AG08396 (cell line): ENCODE results near the gene CPSF3.
"Not testable (repeated sequence)": the region's sequence is repeated elsewhere in the genome, so short reads cannot be mapped to it uniquely, and the experiment has no call there.

Experiments used
- DNase-seq: peaks from one replicate; pipeline ENCODE4 v3.0.0; 2012; ENCODE audit warnings: low spot score, mixed read lengths

CPSF3 gene

DNA sequence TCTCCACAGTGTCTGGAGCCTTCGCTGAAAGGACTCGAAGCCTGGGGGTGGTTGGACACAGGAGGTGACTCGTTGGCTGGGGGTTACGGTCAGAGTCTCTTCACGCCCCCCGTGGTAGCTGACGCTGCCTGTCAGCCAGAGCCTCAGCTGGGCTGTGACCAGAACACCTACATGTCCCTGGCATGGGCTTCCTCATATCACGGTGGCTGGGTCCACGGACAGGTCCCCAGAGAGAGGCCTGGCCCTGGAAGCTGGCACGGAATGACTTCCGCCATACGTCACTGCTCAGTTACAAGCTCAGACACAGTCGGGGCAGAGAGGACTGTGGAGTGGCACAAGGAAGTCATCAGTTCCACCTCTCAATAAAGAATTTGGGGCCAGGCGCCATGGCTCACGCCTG lies 28.6 kb upstream of the CPSF3 start:
- no peak for DNase-seq

DNA sequence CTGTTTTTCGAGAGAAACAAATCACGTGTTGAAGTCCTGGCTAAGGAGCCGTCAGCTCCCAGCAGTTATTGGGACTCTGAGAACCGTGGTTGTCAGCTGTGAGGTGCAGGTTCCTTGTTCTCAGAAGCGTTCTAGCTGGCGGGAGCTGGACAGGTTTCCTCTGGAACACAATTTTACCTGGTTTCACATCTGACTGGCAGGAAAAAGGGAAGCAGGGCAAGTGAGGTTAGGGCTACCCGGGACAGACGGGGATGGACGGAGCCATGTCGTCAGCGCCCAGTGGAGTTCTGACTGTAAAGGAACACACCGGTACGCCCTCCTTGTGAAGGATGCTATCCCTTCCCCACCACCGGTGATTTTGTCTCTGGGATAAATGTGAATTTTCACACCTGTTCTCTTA lies 26.3 kb upstream of the CPSF3 start:
- no peak for DNase-seq

DNA sequence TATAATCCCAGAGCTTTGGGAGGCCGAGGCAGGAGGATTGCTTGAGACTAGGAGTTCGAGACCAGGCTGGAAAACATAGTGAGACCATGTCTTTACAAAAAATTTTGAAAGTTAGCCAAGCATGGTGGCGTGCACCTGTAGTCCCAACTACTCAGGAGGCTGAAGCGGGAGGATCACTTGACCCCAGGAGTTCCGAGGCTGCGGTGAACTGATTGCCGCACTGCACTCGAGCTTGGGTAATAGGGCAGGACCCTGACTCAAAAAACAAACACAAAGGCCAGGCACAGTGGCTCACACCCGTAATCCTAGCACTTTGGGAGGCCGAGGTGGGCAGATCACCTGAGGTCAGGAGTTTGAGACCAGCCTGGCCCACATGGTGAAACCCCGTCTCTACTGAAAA lies 25.2 kb upstream of the CPSF3 start:
- not testable (repeated sequence) for DNase-seq

DNA sequence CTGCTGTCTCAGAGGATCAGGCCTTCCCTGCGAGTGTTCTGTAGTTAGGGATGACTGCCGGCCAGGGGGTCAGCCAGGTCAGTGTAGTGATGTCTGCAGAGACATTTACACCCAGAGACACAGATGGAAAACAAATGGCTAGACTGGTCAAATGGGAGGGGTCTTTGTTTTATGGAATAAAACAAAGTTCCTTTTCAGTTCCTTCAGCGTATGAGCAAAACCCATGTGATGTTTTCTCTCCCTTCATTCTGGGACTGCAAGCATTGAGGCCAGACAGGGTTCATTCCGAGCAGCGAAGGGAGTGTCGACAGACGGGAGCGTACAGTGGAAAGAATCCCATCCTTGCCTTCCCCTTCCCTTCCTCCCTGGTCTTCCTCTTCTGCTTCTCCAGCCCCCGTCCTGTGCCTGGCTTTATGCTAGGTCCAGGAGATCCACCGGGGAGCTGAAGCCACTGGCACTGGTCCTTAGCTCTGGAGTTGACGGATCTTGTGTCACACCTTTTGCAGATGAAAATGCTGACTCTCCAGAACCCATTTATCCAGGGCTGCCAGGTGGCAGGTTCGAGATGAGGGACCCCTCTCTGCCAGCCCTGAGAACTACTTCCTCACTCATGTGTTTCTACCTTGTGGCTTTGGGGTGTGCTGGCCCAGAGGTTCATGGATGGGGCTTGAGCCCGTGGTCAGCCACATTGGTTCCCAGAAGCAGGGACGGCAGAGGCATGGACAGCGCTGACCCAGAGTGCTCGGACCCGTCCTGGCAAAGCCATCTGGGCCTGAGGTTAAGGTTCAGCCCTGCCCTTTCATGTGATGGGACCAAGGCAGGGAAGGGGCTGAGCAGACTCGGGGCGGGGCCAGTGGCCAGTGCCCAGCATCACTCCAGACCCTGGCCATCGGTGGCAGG lies 24.3 kb upstream of the CPSF3 start:
- no peak for DNase-seq

DNA sequence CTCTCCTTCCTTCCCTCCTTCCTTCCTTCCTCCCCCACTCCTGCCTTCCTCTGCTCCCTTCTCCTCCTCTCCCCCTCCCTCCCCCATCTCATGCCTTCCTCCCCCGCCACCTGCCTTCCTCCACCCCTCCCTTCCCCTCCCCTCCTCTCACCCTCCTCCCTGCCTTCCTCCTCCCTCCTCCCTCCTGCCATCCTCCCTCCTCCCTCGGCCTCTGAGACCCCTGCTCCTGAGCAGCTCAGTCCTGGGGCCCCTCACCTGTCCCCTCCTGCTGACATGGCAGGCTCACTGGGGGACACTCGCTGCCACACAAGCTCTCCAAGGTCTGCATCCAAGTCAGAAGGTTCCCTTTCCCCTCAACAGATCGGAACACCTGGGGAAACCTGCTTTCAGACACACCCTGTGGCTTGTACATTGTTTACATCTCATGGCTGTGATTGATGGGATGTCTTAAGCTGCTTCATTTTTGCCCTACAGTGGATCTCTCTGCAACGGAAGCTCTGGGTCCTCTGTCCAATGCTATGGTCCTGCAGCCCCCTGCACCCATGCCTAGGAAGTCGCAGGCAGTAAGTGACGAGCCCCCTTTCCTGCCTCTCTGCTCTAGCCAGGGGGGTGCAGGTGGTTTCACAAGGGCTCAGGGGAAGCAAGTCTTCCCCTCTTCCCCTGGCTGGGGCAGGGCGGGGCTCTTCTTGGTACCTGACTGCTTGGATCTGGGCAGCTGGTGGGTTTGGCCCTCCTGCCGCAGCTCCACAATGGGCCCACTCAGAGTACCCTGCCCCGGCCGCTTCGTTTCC lies 23.0 kb upstream of the CPSF3 start:
- DNase-seq = no peak

DNA sequence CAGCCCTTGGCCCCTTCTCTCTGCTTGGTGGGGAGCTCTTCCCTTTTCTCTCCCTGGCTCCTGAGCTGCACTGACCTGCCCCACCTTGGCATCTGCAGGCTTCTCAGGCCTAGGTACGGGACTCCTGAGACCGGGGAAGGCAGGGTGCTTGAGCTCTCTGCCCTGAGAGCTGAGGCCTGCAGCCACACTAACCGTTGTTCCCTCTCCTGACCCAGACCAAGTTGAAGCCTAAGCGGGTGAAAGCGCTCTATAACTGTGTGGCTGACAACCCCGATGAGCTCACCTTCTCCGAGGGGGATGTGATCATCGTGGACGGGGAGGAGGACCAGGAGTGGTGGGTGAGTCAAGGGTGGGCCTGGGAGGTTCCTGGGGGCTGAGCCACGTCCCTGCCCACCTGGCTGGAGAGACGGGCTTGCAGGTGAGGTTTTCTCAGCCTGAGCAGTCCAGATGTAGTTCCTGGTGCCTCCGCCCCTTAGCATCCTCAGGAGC lies 22.4 kb upstream of the CPSF3 start:
- DNase-seq = no peak

DNA sequence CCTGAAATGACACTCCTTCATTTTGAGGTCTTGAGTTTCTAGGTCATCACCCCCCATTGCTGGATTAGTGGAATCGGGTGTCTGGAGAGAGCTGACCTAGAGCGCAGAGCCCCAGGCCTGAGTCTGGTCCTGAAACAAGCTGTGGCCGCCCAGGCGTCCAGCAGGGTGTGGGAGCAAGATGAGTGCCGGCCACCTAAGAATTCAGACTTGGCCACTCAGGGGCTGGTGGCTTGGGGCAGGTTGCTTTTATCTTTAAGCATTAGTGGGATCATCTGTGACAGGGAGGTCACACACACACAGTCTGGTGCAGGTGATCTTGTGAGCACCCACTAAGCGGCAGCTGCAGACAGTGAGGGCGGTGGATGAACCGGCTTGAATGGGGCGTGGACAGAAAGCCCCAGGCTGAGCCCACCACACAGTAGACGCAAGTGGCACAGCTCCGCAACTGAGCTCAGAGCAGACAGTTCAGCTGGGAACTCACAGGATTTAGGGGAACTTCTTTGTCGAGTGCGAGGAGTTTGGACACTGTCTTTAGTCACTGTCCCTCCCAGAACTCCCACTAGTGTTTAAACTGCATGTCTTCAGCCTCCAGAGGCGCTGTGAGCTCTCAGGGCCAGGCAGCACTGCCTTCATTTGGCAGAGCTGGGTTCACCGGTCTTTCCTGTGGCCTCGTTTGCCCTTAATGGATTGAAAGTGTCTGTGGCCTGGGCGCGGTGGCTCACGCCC lies 21.6 kb upstream of the CPSF3 start:
- no peak for DNase-seq

DNA sequence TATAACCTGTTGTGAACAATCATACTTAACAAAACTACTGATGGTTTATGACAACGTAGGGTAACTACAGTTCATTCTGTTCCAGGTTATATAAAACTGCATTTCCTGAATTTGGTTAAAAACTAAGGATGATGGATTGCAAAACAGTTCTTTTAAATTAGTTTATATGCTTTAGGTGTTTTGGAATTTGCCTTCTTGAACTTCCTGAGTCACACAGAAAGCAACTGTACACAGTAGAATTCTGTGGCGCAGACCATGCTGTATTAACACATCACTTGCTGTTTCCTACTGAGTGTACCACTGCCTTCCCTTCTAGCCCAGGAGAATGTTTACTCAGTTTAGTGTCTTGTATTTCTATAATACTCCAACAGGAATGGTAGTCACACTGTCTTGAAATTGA lies 19.5 kb upstream of the CPSF3 start:
- DNase-seq = peak; percentile 47

DNA sequence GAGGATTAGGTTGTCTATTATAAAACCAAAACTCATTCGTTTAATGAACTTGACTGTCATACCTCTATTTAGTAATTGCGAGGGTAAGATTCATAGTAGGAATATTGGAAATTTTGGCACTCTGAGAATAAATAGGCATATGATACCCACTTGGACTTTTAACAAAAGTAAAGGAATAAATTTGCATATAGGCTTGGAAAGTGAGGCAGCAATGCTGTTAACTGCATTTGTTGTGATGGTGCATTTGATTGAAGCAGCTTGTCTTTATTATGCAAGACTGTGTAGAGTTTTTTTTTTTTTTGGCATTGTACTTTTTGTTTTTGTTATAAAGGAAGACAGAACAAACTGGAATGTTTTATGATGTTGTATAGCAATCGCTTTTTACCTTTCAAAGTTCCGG lies 19.0 kb upstream of the CPSF3 start:
- DNase-seq = no peak

DNA sequence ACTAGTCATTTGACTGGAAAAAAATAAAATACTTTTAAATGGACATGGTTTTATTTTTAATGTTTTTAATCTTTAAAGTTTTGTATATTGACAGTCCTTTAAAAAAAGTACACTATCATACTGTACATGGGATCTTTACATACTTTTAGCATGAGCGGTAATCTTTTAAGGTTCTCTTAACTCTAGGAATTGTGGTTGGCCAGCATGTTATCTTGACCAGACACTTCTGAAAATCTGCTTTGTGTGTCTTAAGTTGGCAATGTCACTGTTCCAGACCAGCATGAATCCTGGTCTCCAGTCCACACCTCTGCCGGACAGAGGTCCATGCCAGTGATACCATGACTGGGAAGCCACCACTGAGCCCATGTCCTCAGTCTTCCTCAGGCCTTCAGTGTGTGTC lies 17.8 kb upstream of the CPSF3 start:
- no peak for DNase-seq

DNA sequence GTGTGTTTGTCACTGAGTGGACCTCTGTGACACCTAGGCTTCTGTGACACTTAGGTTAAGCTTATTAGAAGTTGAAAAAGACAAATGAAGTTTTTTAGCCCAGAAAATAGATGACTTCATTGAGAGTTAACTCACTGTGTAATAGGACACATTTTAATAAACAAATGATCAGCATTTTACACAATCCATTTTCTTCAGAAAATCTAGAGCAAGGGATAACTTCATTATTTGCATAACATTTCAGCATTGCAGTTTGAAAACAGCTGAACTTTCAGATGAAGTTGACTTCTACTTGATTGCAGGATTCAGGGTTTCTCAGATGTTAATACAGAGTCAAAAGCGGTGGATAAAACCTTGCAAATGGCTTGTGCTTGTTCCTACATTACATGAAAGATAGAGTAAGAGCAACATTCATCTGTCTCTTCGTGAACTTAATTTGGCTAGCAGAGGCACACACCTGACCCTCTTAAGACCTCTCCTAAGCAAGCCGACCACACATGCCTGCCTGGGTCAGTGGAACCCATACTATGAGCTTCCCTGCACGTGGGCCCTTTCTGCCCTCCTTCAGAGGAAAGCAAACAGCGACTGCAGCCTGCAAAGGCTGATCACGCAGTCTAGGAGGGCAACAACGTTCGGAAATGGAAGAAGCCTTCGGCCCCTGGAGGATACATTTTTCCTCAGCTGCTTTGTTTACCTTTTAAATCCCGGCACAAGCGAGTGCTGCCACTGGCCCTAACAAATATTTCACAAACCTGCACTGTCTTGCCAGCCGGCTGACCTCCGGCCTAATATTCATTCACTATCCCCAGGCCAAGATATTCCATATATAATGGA lies 16.7 kb upstream of the CPSF3 start:
- no peak for DNase-seq

DNA sequence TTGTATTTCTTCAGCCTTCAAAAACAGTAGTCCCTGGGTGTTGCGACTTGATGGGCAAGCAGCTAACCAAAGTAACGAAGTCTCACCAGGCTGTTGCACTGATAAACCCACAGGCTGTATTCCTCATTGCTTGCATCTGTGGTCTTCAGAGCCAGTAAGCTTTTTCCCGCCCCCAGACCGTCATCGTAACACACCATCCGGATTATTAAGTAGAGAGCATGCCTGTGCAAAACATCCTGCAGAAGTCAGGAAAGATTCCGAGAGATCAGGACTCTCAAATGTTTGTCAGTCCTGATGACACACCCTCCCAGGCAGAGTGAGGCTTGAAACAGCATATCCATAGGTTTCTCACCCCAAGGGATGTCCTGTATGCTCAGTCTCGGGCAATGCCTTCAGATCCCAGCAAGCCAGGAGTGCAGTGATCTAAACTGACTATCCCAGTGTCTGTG lies 16.1 kb upstream of the CPSF3 start:
- no peak for DNase-seq

DNA sequence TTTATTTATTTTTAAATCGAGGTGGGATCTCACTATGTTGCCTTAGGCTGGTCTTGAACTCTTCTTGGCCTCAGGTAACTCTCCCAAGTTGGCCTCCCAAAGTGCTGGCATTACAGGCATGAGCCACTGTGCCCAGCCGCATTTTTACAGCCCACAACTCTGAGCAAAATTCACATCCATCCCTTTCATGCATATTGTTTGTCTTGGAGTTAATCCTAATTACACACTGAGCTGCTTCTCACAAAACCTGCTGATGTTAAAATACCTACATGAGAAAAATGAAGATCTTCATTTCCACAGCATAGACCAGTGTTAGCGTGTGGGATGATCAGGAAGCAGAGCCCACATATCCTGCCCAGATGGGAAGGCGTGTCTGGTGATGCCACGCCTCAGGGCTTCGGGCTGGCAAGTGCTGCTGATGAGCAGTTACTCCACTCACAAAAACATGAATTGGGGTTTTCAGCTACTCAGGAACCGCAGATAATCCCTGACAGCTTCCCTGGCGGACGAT lies 14.8 kb upstream of the CPSF3 start:
- no peak for DNase-seq

DNA sequence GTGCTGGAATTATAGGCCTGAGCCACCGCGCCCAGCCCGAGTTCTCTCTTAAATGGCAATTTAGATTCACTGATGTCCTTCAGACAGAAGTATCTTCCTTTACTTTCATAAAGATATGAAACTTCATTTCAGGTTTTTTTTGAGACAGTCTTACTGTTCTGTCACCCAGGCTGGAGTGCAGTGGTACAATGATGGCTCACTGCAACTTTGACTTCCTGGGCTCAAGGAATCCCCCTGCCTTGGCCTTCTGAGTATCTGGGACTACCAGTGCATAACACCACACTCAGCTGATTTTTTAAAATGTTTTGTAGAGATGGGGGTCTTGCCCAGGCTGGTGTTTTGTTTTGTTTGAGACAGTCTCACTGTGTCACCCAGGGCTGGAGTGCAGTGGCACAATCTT lies 13.3 kb upstream of the CPSF3 start:
- DNase-seq = no peak

DNA sequence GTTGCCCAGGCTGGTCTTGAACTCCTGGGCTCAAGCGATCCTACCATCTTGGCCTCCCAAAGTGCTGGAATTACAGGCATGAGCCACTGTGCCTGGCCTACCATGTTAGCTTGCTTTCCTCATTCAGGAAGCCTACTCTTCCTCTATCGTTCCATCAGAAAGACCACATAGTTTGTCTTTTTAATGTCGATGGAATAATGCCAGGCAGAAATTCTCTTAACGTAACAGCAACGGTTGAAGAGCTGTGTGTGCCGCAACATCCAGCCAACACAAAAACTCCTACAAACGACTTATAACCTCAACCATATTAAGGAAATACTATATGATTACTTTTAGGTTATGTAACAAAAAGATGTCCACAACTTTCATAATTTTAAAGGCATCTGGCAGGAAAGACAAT lies 10.7 kb upstream of the CPSF3 start:
- DNase-seq = no peak

DNA sequence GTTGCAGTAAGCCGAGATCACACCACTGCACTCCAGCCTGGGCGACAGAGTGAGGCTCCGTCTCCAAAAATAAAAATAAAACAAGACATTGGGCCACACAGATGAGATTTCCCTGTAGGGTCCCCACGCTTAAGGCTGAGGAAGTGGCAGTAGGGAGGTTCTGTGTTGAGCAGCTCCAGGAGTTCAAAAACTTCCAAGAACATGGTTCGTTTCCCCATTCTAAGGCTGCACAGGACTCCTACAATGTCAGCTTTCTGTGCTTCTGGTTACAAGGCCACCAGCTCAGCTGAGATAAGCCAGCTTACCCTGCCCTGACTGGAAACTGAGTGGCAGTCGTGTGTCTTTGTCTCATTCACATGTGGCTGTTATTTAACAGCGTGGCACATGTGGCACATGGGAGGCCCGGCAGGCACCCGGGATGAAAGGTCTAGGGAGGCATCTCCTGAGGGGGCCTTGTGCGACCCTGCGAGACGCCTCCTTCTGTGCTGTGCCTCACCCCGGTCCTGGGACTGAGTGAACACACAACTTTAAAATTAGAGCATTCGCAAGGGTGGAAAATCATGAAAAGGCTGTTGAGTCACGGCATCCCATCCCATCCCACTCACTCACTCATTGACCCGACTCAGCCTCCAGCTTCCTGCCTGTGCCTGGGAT lies 7.8 kb upstream of the CPSF3 start:
- DNase-seq = no peak

DNA sequence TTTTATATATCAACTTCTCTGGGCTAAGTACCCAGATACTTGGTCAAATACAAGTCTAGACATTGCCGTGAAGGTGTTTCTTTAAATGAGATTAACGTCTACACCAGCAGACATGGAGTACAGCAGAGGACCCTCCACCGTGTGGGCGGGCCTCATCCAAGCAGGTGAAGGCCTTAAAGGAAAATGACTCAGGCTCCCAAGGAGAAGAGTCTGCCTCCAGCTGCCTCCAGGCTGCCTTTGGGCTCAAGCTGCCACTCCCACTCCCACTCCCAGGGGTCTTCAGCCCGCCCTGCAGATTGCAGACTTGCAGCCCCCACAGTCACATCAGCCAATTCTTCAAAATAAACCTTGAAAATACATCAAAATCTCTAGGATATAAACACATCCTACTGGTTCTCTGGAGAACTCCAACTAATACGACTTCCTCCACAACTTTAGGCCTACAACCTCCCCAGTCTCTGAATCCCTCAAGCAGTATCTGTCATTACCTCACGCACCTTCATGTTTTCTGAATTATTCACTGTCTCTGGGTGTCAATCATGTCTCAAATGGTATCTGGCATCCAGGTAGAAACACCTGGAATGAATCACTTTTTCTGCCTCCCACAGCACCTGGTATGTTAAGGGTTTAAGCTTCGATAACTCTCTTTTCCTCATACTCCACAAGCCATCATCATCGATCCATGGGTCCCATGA lies 7.0 kb upstream of the CPSF3 start:
- DNase-seq = no peak

DNA sequence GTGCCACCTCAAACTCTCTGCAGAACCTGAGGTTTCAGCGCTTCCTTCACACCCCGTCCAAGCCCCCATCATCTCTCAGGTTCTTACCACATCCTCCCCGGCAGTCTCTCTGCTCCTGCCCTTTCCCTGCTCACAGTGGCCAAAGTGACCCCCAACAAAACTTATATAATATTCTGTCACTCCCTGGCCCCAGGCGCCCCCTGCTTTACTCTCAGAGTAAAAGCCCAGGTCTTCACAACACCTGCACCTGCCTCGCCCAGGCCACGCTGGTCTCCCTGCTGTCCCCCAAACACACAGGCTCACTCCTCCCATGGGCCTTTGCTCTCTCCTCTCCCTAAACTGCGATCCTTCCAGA lies 6.5 kb upstream of the CPSF3 start:
- DNase-seq = no peak

DNA sequence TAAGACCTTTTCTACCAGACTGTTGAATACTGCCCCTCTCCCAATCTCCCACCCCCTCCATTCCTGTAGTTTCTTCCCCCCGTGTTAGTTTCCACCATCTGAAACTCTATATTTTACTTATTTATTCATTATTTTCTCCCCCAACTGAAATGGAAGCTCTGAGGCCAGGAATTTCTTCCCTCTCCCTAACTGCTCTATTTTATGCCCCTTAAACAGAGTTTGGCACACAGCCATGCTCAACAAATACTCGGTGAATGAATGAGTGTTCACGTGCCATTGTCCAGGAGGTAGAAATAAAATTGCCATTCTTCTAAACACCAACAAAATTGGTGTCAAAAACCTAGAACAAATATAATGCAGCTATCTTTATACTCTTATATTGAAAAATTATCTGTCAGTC lies 5.7 kb upstream of the CPSF3 start:
- DNase-seq = no peak

DNA sequence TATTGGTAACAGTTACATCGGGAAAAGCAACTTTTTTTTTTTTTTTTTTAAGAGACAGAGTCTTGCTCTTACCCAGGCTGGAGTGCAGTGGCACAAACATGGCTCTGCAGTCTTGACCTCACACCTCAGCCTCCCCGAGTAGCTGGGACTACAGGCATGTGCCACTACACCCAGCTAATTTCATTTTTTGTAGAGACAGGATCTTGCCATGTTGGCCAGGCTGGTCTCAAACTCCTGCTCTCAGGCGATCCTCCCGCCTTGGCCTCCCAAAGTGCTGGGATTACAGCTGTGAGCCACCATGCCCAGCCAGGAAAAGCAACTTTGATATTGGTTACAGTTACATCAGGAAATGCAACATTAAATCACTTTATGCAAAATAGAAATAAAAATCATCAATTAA lies 4.7 kb upstream of the CPSF3 start:
- DNase-seq = no peak
